Islet precursor cell (in vitro differentiated cells): Measurements from ENCODE around the gene OPN4.

Experiments used
- DNase-seq: peaks from one replicate; pipeline ENCODE4 v3.0.0-alpha.2; 2018

Gene OPN4

DNA sequence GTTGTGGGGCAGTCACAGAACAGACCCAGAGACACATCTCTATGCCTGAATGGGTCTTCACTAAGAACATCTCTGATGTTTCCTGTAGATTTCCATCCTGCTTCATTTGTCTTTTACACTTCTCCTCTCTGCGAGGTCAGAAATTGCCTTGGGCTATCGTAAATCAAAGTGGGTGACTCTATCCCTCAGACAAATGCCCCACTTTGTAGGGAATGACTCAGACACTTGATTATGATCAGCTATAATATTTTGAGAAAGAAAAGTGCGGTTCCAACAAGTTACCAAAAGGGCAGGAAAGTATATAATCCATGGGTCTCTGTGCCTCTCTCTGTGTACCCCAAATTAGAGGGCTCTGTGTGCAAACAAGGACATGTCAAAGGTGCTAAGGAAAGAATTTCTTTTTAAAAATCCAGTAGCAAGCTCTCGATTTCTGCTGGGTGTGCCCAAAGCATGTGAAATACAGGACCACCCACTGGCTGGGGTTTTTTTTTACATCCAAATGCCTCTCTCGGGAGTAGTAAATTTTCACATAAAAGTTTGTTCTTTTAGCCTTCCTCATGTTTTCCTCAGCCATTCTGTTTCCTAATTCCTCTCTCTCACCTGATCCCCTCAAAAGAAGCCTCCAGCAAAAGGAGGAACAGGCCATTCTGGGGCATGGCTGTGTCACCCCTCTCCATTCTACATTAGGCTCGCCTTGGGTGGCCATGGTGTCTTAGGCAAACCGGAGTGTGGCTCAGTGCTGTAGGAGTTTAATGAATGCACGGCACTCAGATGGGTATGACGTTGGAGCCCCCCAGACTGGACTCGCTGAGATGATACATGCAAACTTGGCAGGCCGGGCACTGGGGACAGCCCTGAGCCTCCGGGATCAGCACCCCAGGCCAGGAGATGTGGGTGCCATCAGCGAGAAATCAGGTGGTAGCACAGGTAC is 6.3 kb upstream of the OPN4 start:
- peak; percentile 66 for DNase-seq

DNA sequence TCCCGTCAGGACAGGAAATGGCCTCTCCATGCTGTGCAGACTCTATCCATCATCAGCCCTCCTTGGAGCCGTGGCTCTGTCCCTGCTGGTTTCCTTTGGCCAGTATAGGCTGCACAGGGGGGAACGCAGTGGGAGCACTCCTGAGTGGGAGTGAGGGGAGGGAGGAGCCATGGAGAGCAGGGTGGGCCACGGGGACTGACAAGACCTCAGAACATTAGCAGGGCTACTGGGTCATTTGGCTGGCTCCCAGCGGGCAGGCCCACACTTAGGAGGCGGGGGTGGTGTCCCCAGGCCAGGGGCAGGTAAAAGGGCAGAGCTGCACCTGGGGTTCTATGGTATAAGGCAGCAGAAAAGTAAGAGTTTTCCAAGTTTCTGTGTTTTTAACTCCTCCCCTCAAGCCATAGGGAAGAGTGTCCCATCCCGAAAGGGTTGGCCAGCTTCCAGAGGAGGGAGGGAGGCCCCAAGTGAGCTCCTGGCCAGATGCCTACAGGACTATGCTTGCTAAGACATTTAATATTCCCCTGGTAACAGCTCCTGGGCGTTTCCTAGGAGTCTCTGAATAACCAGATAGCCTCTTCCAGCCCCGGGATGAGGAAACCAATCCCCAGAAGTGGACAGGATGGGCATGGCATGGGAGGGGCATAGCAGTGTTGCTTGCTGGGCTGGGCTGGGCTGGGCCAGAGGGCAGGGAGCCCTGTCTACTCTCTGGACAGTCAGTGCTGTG is 5.5 kb upstream of the OPN4 start:
- peak; percentile 54 for DNase-seq

DNA sequence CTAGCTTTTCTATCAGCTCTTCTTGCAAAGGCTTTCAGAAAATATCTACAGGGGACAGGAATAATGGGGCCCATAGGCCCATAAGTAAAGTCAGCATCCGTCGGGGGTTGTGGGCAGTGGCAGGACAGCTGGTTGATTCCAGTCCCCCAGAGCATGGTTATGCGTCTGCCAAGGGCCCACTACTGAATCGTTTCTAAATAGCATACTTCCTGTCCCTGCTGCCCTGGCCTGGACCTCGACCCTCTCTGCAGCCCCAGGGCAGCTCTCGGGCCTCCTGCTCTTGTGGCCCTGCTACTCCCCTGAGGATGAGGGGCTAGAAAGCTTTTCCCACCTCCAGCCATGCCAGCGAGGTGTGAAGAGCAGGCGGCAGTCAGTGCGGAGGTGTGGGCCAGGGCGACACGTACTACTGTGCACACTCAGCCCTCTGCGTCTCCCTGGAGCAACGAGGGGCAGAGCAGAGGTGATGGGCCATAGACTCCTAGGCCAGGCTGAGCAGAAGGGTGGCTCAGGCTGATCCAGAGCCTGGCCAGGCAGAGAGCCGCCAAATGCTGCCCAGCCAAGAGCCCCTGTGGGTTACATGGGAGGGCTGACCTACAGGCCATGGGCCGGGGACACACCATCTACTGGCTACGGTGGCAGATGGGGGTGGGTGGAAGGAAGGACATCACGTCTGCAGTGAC is 4.7 kb upstream of the OPN4 start:
- peak; percentile 54 for DNase-seq

- DNase-seq = no peak
These were observed 4.2 kb upstream of the OPN4 start for GRCh38 chr10:86650151-86650550.

DNA sequence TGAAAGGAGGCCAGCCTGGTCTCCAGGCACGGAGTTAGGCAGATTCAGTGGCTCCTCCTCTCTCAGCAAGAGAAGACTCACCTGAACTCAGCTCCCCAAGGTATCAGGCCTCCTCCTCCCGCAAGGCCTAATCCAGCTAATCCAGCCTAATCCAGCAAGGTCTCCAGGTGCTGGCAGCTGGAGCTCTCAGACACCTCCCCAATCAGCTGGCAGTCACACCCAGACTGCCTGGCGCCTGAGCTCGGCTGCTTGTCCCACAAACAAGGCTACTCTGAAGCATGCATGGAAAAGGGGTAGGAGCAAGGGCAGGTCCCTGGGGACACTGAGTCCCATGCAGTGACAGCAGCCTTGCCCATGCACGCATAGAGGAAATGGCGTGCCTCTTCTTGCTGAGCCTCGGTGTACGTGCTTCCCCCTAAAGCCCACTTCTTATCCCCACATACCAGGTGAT is 3.3 kb upstream of the OPN4 start:
- DNase-seq = peak; percentile 38

DNA sequence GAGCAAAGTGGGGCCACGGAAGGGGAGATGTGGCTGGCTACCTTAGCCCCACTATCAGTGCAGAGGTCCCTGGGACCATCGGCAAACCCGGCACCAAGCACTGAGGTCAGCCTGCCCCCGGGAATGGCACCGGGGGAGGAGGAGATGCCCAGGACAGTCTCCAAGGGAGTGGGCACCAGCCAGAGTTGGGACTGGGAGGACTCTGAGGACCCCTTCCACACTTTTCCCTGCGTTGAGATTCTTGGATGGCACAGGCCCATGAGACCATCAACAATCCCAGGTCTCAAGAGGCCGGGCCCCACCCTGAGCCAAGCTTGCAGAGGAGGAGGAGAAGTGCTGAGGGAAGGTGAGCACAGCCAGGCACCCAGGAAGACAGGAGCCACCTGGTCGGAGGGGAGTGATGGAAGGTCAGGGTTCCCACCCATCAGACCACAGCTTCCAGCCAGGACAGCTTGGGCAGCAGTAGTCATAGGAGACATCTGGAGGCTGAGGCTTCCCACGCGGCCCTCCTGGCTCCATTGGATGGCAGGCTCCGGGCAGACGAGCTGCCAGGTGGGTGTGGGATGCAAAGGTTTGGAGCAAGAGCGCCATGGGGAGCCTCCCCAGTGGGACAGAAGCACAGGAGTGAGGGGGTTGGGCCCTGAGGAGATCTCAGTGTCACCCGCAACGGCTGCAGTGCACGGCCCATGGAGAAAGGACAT is 2.6 kb upstream of the OPN4 start:
- DNase-seq = peak; percentile 46

GRCh38 chr10:86652361-86653202 is 1.8 kb upstream of the OPN4 start:
- DNase-seq = peak; percentile 38

DNA sequence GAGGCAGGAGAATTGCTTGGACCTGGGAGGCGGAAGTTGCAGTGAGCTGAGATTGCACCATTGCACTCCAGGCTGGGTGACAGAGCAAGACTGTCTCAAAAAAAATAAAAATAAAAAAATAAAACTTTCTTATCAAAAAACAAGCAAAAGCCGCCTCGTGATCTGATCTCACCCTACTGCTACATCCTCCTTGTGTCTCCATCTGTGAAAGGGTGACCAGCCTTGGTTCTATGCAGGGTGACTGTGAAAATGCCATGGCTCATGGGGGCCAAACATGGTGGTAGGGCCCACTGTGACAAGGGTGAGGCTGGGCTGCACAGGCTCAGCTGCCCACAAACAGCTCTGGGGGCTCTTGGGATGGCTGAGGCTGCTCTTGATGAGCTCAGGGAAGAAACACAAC is 968 bp upstream of the OPN4 start:
- DNase-seq = peak; percentile 34

- DNase-seq = no peak
These were observed 360 bp upstream of the OPN4 start for GRCh38 chr10:86653987-86654386.

GRCh38 chr10:86655173-86655540 is 810 bp downstream of the OPN4 start:
- DNase-seq = peak; percentile 29

- DNase-seq = peak; percentile 44
These were observed 1.2 kb downstream of the OPN4 start for GRCh38 chr10:86655596-86655995.

- DNase-seq = no peak
These were observed 2.7 kb downstream of the OPN4 start for GRCh38 chr10:86657011-86657395.

- peak; percentile 51 for DNase-seq
These were observed 3.2 kb downstream of the OPN4 start for GRCh38 chr10:86657396-86658011.

DNA sequence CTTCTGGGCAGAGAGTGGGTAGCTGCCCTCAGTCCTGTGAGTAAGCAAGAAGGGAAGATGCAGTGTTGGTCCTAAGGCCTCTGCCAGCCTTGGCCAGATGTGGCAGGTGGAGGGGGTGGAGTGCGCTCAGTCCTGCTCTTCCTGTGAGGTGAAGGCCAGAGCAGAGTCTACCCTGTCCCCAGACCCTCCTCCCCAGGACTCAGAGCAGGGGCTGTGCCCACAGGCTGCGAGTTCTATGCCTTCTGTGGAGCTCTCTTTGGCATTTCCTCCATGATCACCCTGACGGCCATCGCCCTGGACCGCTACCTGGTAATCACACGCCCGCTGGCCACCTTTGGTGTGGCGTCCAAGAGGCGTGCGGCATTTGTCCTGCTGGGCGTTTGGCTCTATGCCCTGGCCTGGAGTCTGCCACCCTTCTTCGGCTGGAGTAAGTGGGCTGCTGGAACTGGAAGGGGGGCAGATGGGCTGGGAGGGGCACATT is 4.0 kb downstream of the OPN4 start:
- peak; percentile 48 for DNase-seq

DNA sequence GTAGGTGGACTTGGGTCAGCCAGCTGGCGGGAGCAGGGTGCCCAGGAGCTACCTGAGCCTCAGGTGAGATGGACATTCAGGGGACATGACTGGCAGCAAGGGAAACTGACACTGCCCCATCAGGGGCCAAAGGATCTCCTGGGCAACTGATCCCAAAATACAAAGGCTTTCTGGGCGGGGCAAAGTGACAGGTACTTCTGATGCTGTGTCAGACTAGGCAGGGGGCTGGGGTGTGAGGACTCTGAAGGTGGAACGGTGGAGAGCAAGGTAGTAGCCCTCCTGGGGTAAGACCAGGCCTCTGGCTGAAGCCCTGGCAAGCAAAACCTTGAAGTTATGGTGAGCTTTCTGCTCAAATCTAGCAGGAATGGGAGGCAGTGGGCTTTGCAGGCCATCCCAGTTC is 4.4 kb downstream of the OPN4 start:
- DNase-seq = peak; percentile 49

DNA sequence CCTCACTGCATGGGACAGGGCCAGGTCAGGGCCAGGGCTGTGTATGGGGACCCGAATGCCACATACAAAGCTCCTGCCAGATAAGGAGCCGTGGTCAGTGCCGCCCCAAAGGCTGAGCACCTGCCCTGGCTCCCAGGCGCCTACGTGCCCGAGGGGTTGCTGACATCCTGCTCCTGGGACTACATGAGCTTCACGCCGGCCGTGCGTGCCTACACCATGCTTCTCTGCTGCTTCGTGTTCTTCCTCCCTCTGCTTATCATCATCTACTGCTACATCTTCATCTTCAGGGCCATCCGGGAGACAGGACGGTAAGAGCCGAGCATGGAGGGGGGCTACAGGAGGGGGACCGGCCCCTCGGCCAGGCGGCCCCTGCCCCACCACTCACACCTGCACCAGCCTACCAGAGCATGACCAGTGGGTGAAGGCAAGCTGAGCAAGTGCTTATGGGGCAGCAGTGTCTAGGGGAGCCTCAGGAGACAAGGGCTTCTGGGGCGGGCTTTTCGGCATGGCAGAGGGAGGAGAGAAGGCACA is 4.9 kb downstream of the OPN4 start:
- DNase-seq = peak; percentile 49

DNA sequence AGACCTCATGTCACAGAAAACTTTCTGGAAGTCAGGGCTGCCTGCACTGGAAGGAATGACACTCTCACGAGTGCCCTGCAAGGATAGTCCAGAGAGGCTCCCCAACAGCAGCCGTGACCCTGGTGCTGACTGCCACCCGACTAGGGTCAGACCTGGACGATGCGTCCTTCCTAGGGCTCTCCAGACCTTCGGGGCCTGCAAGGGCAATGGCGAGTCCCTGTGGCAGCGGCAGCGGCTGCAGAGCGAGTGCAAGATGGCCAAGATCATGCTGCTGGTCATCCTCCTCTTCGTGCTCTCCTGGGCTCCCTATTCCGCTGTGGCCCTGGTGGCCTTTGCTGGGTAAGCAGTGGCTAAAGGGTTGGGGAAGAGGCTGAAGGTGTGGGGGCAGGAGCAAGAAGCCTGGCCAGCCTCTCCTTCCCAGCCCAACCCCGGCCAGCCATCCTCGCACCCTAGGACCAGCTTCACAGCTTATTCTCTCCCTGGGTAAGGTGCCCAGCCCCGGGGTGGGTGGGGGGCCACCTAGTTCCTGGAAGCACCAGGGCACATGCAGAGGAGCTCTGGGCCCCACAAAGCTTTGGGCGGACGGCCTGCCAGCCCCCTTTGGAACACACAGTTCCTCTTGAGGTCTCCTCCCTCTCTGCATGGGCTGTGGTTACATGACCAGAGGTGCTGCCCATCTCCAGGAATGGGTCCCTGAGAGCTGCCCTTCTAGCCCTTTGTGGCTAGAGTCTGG is 5.5 kb downstream of the OPN4 start:
- peak; percentile 50 for DNase-seq

DNA sequence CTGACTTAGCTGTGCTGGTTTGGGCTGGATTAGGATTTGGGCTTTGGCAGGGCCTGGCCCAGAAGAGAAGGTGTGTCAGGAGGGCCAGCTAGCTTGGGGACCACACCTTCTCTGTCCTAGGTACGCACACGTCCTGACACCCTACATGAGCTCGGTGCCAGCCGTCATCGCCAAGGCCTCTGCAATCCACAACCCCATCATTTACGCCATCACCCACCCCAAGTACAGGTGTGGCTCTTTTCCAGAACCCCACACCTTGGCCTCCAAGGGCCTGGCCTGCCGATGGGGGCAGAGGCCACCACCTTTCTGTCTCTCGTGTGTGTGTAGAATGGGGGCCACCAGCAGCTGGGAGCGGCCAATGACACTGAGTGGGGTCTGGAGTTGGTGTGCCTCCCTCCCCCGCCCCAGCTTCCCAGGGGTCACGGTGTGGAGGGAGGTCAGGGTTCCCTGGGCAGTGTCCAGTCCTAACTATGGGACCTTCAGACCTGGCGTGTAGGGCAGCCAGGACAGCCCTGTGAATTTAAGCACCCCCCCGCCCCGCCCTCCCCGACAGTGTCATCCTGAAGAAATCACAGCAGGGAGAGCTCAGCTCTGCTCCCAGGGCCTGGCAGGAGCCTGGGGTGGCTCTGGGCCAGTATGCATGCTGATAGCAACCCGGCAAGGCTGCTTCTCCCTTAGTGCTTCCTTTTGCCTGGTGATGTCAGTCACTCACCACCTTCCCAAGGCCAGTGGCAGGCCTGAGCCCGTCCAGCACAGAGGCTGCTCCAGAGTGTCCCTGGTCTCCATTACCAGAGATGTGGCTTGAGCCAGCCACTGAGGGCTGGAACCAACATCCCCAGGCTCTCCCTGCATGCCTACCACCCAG is 7.0 kb downstream of the OPN4 start:
- peak; percentile 50 for DNase-seq
